Endodermal cell (in vitro differentiated cells): ENCODE results near the gene NOS1. TPM values are rescaled to one million over a fixed set of nuclear protein-coding genes. Genes with fewer than 3 reads are reported as not detected.

Experiments used
- DNase-seq: peaks from one replicate; pipeline ENCODE4 v3.0.0-alpha.2; 2017
- H3K27ac ChIP-seq: 2 replicates; pipeline ENCODE4 v1.5.1; 2013; ENCODE audit warnings: mild to moderate bottlenecking, low read depth, low read length, moderate library complexity
- H3K27me3 ChIP-seq: 2 replicates; pipeline ENCODE4 v1.6.1; 2013; ENCODE audit warnings: mild to moderate bottlenecking, low read length, moderate library complexity; ENCODE audit not compliant: insufficient read depth, control insufficient read depth, poor library complexity, severe bottlenecking
- H3K36me3 ChIP-seq: 2 replicates; pipeline ENCODE4 v1.7.0; 2013; ENCODE audit warnings: mild to moderate bottlenecking, low read length, moderate library complexity; ENCODE audit not compliant: control insufficient read depth, insufficient read depth
- H3K4me1 ChIP-seq: one replicate; pipeline ENCODE4 v1.7.0; 2013; ENCODE audit warnings: low read length; ENCODE audit not compliant: control insufficient read depth, insufficient read depth
- H3K4me3 ChIP-seq: 2 replicates; pipeline ENCODE4 v1.5.1; 2013; ENCODE audit warnings: mild to moderate bottlenecking, low read length, moderate library complexity
- H3K9ac ChIP-seq: 2 replicates; pipeline ENCODE4 v1.6.1; 2013; ENCODE audit warnings: mild to moderate bottlenecking, low read length, moderate library complexity; ENCODE audit not compliant: poor library complexity, severe bottlenecking; ENCODE audit errors: extremely low read depth
- H3K9me3 ChIP-seq: 2 replicates; pipeline ENCODE4 v1.6.1; 2013; ENCODE audit warnings: mild to moderate bottlenecking, low read length, moderate library complexity; ENCODE audit not compliant: control insufficient read depth
- H3K27ac Mint-ChIP-seq: 2 replicates; pipeline ENCODE4 v1.8.0; 2020; ENCODE audit warnings: mixed read lengths
- H3K27me3 Mint-ChIP-seq: 2 replicates; pipeline ENCODE4 v1.8.0; 2021; ENCODE audit warnings: mild to moderate bottlenecking, mixed read lengths; ENCODE audit not compliant: insufficient read depth
- H3K36me3 Mint-ChIP-seq: 2 replicates; pipeline ENCODE4 v1.8.0; 2020; ENCODE audit warnings: low read depth, mixed read lengths
- H3K4me1 Mint-ChIP-seq: 2 replicates; pipeline ENCODE4 v1.8.0; 2020; ENCODE audit warnings: mixed read lengths
- H3K4me3 Mint-ChIP-seq: 2 replicates; pipeline ENCODE4 v1.8.0; 2020; ENCODE audit warnings: mild to moderate bottlenecking, moderate library complexity, mixed read lengths
- H3K9me3 Mint-ChIP-seq: 2 replicates; pipeline ENCODE4 v1.8.0; 2020; ENCODE audit warnings: mild to moderate bottlenecking, mixed read lengths
- WGBS, 2 experiments: methylation state at CpG; one replicate each; pipeline versions ENCODE4 v1.1.5 to v1.1.7; 2013; ENCODE audit warnings: missing lambda C conversion rate in 2 of 2, mixed read lengths in 1 of 2; ENCODE audit not compliant: insufficient coverage in 1 of 2, insufficient read length in 1 of 2; 5-methylcytosine and 5-hydroxymethylcytosine counted together
- total RNA-seq, 2 donors: library from RNA; stranded (reverse); fragmentation: NEBNext Ultra II Directional in 1 of 2; extraction: Animal tissue kit (Norgen Biotek cat#: 25700) in 1 of 2; gene quantifications; 2 replicates in 1 of 2; 3 replicates in 1 of 2; pipeline ENCODE4 v1.2.1, GENCODE V29; 2021
- TF ChIP-seq, protein P1 (sequence below): fragments of 200-600 bp; sonication (generic); conservative IDR thresholded peaks from 2 replicates; pipeline ENCODE4 v1.5.0; 2021; ENCODE audit warnings: antibody characterized with exemption, mild to moderate bottlenecking

NOS1 gene
- total RNA-seq, 2 donors from 2014 or later: 0.33 to 0.88 TPM

DNA sequence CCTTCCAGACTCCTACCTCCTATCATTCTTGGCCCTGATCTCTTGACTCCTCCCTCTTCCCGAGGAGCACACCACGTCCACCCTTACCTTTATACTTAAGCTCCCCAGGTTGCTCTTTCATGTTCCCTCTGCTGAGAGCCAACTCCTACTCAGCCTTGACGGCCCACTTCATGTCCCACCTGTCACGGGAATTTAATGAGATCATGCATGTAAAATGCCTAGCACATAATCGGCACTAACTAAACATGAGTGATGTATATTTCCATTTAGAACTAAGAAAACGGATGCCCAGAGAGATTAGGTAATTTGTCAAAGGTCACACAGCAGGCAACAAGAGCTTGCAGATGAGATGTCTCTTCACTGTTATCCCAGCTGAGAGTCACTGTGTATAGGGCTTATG is 45.1 kb downstream of the NOS1 start:
- no peak overlapping the region for H3K9ac ChIP-seq
- no peaks in the 10 kb centered on the region for H3K36me3 Mint-ChIP-seq
- H3K4me1 ChIP-seq: no peaks in the 10 kb centered on the region
- H3K4me3 ChIP-seq: no peak overlapping the region
- DNase-seq: no peak
- no peaks in the 10 kb centered on the region for H3K36me3 ChIP-seq
- H3K27me3 ChIP-seq: peaks cover 2% of the 10 kb centered on the region
- H3K27ac Mint-ChIP-seq: no peak overlapping the region
- H3K4me1 Mint-ChIP-seq: no peaks in the 10 kb centered on the region
- WGBS, 2 experiments: 84 to 89% methylated on average over 2 to 6 of the region's 6 CpGs
- no peaks in the 10 kb centered on the region for H3K9me3 ChIP-seq
- TF ChIP-seq, protein P1, sequence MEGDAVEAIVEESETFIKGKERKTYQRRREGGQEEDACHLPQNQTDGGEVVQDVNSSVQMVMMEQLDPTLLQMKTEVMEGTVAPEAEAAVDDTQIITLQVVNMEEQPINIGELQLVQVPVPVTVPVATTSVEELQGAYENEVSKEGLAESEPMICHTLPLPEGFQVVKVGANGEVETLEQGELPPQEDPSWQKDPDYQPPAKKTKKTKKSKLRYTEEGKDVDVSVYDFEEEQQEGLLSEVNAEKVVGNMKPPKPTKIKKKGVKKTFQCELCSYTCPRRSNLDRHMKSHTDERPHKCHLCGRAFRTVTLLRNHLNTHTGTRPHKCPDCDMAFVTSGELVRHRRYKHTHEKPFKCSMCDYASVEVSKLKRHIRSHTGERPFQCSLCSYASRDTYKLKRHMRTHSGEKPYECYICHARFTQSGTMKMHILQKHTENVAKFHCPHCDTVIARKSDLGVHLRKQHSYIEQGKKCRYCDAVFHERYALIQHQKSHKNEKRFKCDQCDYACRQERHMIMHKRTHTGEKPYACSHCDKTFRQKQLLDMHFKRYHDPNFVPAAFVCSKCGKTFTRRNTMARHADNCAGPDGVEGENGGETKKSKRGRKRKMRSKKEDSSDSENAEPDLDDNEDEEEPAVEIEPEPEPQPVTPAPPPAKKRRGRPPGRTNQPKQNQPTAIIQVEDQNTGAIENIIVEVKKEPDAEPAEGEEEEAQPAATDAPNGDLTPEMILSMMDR: no peak
- H3K9me3 Mint-ChIP-seq: no peaks in the 10 kb centered on the region
- H3K27me3 Mint-ChIP-seq: peaks cover 6% of the 10 kb centered on the region
- H3K4me3 Mint-ChIP-seq: no peak overlapping the region
- H3K27ac ChIP-seq: no peak overlapping the region

DNA sequence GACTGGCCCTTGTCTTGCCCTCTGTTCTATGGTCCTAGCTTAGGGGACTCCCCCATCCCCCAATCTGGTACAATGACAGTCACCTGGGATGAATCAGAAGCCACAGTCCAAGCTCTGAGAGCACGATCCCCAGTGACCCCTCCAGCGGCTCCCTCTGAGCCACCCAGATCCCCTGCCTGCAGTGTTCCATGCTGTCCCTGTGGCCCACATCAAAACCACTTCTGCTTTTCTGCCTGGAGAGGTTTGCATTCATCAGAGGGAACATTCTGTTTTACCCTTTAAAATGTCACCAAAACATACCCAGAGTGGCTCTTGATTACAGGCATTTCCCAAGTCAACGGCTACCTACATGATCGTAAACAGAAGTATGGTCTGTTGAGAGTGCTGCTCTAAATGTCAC is 47.5 kb downstream of the NOS1 start:
- H3K4me3 Mint-ChIP-seq: no peak overlapping the region
- H3K4me1 ChIP-seq: no peaks in the 10 kb centered on the region
- no peaks in the 10 kb centered on the region for H3K36me3 Mint-ChIP-seq
- no peaks in the 10 kb centered on the region for H3K27me3 ChIP-seq
- no peak overlapping the region for H3K9ac ChIP-seq
- H3K36me3 ChIP-seq: no peaks in the 10 kb centered on the region
- DNase-seq: no peak
- no peaks in the 10 kb centered on the region for H3K4me1 Mint-ChIP-seq
- H3K27me3 Mint-ChIP-seq: peaks cover 2% of the 10 kb centered on the region
- WGBS, 2 experiments: 85 to 90% methylated on average over 2 to 4 of the region's 4 CpGs
- H3K4me3 ChIP-seq: no peak overlapping the region
- no peaks in the 10 kb centered on the region for H3K9me3 Mint-ChIP-seq
- H3K27ac ChIP-seq: no peak overlapping the region
- no peak overlapping the region for H3K27ac Mint-ChIP-seq
- TF ChIP-seq, protein P1: no peak
- no peaks in the 10 kb centered on the region for H3K9me3 ChIP-seq

DNA sequence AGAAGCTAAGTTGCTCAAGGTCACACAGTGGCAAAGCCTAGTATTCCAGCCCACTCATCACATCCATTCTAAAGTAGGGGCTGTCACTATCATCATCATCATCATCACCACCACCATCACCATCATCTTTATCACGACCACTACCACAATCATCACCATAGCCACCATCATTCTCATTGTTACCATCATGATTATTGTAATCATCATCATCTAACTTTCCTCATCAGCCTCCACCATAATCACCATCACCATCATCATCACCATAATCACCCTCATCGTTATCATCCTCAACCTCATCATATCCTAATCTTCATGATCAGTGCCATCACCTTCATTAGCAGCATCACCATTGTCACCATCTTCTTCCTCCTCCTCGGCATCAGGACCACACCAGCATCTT is 48.7 kb downstream of the NOS1 start:
- Mint-ChIP-seq H3K36me3 (no peaks in the 10 kb centered on the region), H3K4me3 (no peak overlapping the region), H3K27me3 (peaks cover 2% of the 10 kb centered on the region), H3K4me1 (no peaks in the 10 kb centered on the region), H3K27ac (no peak overlapping the region), H3K9me3 (no peaks in the 10 kb centered on the region)
- Histone ChIP-seq H3K4me3 (no peak overlapping the region), H3K9ac (no peak overlapping the region), H3K36me3 (no peaks in the 10 kb centered on the region), H3K9me3 (no peaks in the 10 kb centered on the region), H3K27me3 (no peaks in the 10 kb centered on the region), H3K4me1 (no peaks in the 10 kb centered on the region), H3K27ac (no peak overlapping the region)
- TF ChIP-seq, protein P1: no peak
- 91 to 96% methylated on average over 3 of the region's 3 CpGs for WGBS, 2 experiments
- no peak for DNase-seq
